OCI-LY7 (cell line): ENCODE results near the gene SPSB1. TPM values are rescaled to one million over a fixed set of nuclear protein-coding genes. Genes with fewer than 3 reads are reported as not detected.

Experiments
- BruUV-seq: library from RNA; stranded (reverse); fragments of 400-500 nt; replicated peaks from 2 replicates; lab custom pipeline; 2021; lab: Mats Ljungman, UMichigan
- CTCF ChIA-PET: fragments of 300-600 bp; sonication (Branson Sonifier 250); formaldehyde crosslinking; loops from one replicate; lab custom pipeline; 2022; ENCODE audit warnings: antibody characterized with exemption; ENCODE audit not compliant: unreplicated experiment; lab: Charles Lee
- POLR2A ChIA-PET: fragments of 300-600 bp; sonication (Branson Sonifier 250); formaldehyde crosslinking; loops from one replicate; lab custom pipeline; 2022; ENCODE audit warnings: antibody characterized with exemption; lab: Charles Lee
- DNase-seq: peaks from one replicate; pipeline ENCODE4 v3.0.0-alpha.2; 2015; ENCODE audit warnings: low spot score
- H2AFZ ChIP-seq: fragments of 200-600 bp; sonication (generic), shearing (Covaris generic); 2 replicates; pipeline ENCODE4 v1.6.1; 2014; ENCODE audit warnings: mild to moderate bottlenecking, antibody characterized with exemption, low read length, moderate library complexity
- H3K27ac ChIP-seq: fragments of 200-600 bp; sonication (generic); 2 replicates; pipeline ENCODE4 v1.5.1; 2014; ENCODE audit warnings: mixed run types, low read depth, mild to moderate bottlenecking, moderate library complexity, low read length, inconsistent platforms; ENCODE audit not compliant: poor library complexity, severe bottlenecking
- H3K36me3 ChIP-seq: fragments of 200-600 bp; sonication (generic); 2 replicates; pipeline ENCODE4 v1.6.1; 2014; ENCODE audit warnings: mild to moderate bottlenecking, antibody characterized with exemption, low read length, moderate library complexity, mixed read lengths; ENCODE audit not compliant: insufficient read depth
- H3K4me1 ChIP-seq: fragments of 200-600 bp; sonication (generic); 2 replicates; pipeline ENCODE4 v1.5.1; 2014; ENCODE audit warnings: mild to moderate bottlenecking, low read length; ENCODE audit not compliant: insufficient read depth, poor library complexity, severe bottlenecking
- H3K4me2 ChIP-seq: fragments of 200-600 bp; sonication (generic); 2 replicates; pipeline ENCODE4 v1.6.1; 2014; ENCODE audit warnings: mild to moderate bottlenecking, low read length
- H3K4me3 ChIP-seq: fragments of 200-600 bp; sonication (generic); 2 replicates; pipeline ENCODE4 v1.5.1; 2014; ENCODE audit warnings: mild to moderate bottlenecking, low read depth, low read length; ENCODE audit not compliant: poor library complexity, severe bottlenecking
- H3K79me2 ChIP-seq: fragments of 200-600 bp; sonication (generic); 2 replicates; pipeline ENCODE4 v1.6.1; 2016; ENCODE audit warnings: low read depth, mild to moderate bottlenecking, low read length, moderate library complexity, mixed read lengths; ENCODE audit not compliant: insufficient read depth
- H3K9me2 ChIP-seq: fragments of 200-600 bp; sonication (generic); 2 replicates; pipeline ENCODE4 v1.6.1; 2016; ENCODE audit warnings: mild to moderate bottlenecking, low read length, mixed read lengths; ENCODE audit not compliant: insufficient read depth
- H3K9me3 ChIP-seq: fragments of 200-600 bp; sonication (generic); 2 replicates; pipeline ENCODE4 v1.6.1; 2014; ENCODE audit warnings: mild to moderate bottlenecking, mixed run types, low read length, mixed read lengths
- H4K20me1 ChIP-seq: fragments of 200-600 bp; sonication (generic); 2 replicates; pipeline ENCODE4 v1.6.1; 2014; ENCODE audit warnings: mild to moderate bottlenecking, antibody characterized with exemption, low read length, moderate library complexity, mixed read lengths; ENCODE audit not compliant: insufficient read depth
- CTCF ChIP-seq: fragments of 200-600 bp; sonication (generic); conservative IDR thresholded peaks from 2 replicates; pipeline ENCODE4 v1.5.1; 2014; ENCODE audit warnings: mild to moderate bottlenecking, antibody characterized with exemption, low read length, moderate library complexity, mixed read lengths
- EZH2phosphoT487 ChIP-seq: fragments of 200-600 bp; sonication (generic); IDR thresholded peaks from 2 replicates; pipeline ENCODE4 v1.6.1; 2018; ENCODE audit warnings: low read depth, borderline replicate concordance, mild to moderate bottlenecking, mixed run types, antibody characterized with exemption, low read length, moderate library complexity, mixed read lengths
- intact Hi-C: fragments of 100-400 bp; cut with micrococcal nuclease; formaldehyde crosslinking; loops from one replicate; pipeline ENCODE4 v1.10.0; 2022; ENCODE audit not compliant: unreplicated experiment
- total RNA-seq, 2 experiments: library from RNA; depleted of rRNA in 1 of 2; stranded (reverse); fragments of >200 nt in 1 of 2; shearing (Covaris generic) in 1 of 2; gene quantifications; 2 replicates each; pipeline ENCODE4 v1.2.3, GENCODE V29; 2014 to 2022

Gene SPSB1
- total RNA-seq, 2 experiments from 2014 or later = 1.2 to 14.0 TPM

GRCh38 chr1:9311029-9311428 is 18.3 kb downstream of the SPSB1 start:
- Histone ChIP-seq H3K36me3 (no peaks in the 10 kb centered on the region), H3K4me3 (no peak overlapping the region), H3K9me2 (no peaks in the 10 kb centered on the region), H3K4me1 (peaks cover 27% of the 10 kb centered on the region), H3K27ac (no peak overlapping the region), H3K79me2 (peaks cover 9% of the 10 kb centered on the region; the same call in 1 of the 2 replicates), H4K20me1 (peaks cover 6% of the 10 kb centered on the region; the same call in 1 of the 2 replicates), H3K9me3 (no peaks in the 10 kb centered on the region), H3K4me2 (no peak overlapping the region), H2AFZ (no peak overlapping the region)
- DNase-seq = no peak
- intact Hi-C loops = no loop called here
- ChIA-PET CTCF (no interaction called here), POLR2A (interaction anchor here (0.8 kb wide), 1 partner anchor 111 kb away, joined by 3 read pairs; no protein-coding TSS in a partner anchor)
- no TSS peak for BruUV-seq
- TF ChIP-seq EZH2phosphoT487 (no peak), CTCF (no peak)

DNA sequence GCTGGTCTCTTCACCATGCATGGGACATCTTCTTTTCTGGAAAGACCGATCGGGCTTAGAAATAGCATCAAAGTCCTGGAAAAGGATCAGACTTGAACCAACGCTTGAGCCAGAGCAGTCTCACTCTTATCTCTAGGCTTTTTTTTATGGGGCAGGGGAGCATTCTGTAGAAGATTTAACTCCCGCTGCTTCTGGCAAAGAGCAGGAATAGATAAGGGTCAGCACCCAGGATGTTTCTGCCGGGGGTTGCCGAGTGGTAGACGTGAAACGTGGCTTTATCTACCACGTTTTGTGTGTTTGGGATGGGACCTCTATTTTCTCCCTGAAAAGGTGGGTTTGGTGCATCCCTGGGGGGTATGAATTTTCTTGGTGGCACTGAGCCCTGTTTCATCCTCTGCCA is 18.8 kb downstream of the SPSB1 start:
- Histone ChIP-seq H3K4me1 (peaks cover 23% of the 10 kb centered on the region), H3K9me2 (no peaks in the 10 kb centered on the region), H3K27ac (no peak overlapping the region), H2AFZ (no peak overlapping the region), H3K4me3 (no peak overlapping the region), H3K79me2 (peaks cover 4% of the 10 kb centered on the region; the same call in 1 of the 2 replicates), H4K20me1 (0 out of 2 replicates have a peak, but pooled peaks cover 1% of the 10 kb centered on the region), H3K36me3 (no peaks in the 10 kb centered on the region), H3K4me2 (no peak overlapping the region), H3K9me3 (no peaks in the 10 kb centered on the region)
- ChIA-PET POLR2A (no interaction called here), CTCF (no interaction called here)
- TF ChIP-seq EZH2phosphoT487 (no peak), CTCF (no peak)
- intact Hi-C loops = no loop called here
- BruUV-seq = no TSS peak
- DNase-seq = no peak

DNA sequence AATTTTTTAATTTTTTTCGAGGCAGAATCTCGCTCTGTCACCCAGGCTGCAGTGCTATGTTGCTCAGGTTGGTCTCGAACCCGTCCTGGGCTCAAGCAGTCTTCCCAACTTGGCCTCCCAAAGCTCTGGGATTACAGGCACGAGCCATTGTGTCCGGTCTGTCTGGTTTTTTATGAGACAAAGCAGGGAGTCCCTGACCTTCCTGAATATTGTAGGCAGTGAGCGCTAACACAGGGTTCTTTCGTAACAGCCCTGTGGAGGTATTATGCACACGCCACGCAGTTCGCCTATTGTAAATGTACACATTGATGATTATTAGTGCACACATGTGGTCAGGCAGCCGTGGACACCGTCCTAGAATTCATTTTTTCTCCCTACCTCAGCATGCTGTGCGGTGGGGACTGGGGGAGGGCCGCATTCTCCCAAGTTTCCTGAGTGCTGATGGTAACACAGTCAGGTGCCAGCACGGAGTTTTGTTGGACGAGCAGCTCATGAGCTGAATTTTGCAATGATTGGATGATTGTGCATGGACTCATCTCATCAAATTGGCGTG is 19.6 kb downstream of the SPSB1 start:
- intact Hi-C loops = no loop called here
- Histone ChIP-seq H3K36me3 (no peaks in the 10 kb centered on the region), H3K27ac (no peak overlapping the region), H3K9me2 (no peaks in the 10 kb centered on the region), H3K4me2 (no peak overlapping the region), H4K20me1 (no peaks in the 10 kb centered on the region), H3K4me3 (no peak overlapping the region), H3K4me1 (peaks cover 23% of the 10 kb centered on the region), H3K9me3 (no peaks in the 10 kb centered on the region), H3K79me2 (peaks cover 3% of the 10 kb centered on the region; the same call in 1 of the 2 replicates), H2AFZ (no peak overlapping the region)
- ChIA-PET CTCF (no interaction called here), POLR2A (no interaction called here)
- DNase-seq = no peak
- BruUV-seq = no TSS peak
- TF ChIP-seq CTCF (no peak), EZH2phosphoT487 (no peak)
